ENCODE data around the gene GPR135.

Gene GPR135

GRCh38 chr14:59424341-59425071 is 40.7 kb downstream of the GPR135 start:
- DNase-seq = no peak

- no peak for DNase-seq
Measured at GRCh38 chr14:59422069-59422881, 42.9 kb downstream of the GPR135 start.

GRCh38 chr14:59419303-59419702 is 45.9 kb downstream of the GPR135 start:
- no peak for DNase-seq

- DNase-seq = peak in 11 of 56 donors; percentile 1 to 34 (median 6)
Measured at GRCh38 chr14:59417311-59417710, 47.9 kb downstream of the GPR135 start.

GRCh38 chr14:59415836-59416602 is 49.2 kb downstream of the GPR135 start:
- DNase-seq = no peak
